ENCODE measurements around the gene ZMYND19.

DNA sequence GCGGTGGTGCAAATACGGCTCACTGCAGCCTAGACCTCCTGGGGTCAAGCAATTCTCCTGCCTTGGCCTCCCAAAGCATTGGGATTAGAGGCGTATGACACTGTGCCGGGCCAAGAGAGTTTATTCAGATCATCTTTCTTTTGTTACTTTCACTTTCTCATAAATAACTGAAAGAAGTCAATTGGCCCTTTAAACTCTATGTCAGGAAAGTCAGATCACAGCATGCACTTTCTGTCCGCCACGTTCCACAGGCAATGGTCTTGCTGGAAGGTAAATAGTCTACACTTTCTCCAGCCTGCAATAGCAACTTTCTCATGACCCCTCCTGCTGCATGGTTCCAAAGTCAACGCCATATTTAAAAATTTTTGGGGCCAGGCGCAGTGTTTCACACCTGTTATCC lies 8.6 kb upstream of the ZMYND19 start:
- TF ChIP-seq, protein P1, sequence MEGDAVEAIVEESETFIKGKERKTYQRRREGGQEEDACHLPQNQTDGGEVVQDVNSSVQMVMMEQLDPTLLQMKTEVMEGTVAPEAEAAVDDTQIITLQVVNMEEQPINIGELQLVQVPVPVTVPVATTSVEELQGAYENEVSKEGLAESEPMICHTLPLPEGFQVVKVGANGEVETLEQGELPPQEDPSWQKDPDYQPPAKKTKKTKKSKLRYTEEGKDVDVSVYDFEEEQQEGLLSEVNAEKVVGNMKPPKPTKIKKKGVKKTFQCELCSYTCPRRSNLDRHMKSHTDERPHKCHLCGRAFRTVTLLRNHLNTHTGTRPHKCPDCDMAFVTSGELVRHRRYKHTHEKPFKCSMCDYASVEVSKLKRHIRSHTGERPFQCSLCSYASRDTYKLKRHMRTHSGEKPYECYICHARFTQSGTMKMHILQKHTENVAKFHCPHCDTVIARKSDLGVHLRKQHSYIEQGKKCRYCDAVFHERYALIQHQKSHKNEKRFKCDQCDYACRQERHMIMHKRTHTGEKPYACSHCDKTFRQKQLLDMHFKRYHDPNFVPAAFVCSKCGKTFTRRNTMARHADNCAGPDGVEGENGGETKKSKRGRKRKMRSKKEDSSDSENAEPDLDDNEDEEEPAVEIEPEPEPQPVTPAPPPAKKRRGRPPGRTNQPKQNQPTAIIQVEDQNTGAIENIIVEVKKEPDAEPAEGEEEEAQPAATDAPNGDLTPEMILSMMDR (IDR thresholded peaks at IDR 0.05; ENCODE audit: low read depth, low read length, poor library complexity, severe bottlenecking): no peak
- no peak for TF ChIP-seq EZH2phosphoT487 (IDR thresholded peaks at IDR 0.05; ENCODE audit: borderline replicate concordance, low read length)
